GM12892 (cell line): ENCODE data around the gene TOMM6.

ENCODE experiments used
- POLR2A ChIP-seq: IDR thresholded peaks from 2 replicates; pipeline ENCODE4 v1.6.1; 2011; ENCODE audit warnings: low read depth, low read length, control low read depth
- POLR2AphosphoS5 ChIP-seq: IDR thresholded peaks from 2 replicates; pipeline ENCODE4 v1.6.1; 2011; ENCODE audit warnings: low read depth, low read length, control low read depth

DNA sequence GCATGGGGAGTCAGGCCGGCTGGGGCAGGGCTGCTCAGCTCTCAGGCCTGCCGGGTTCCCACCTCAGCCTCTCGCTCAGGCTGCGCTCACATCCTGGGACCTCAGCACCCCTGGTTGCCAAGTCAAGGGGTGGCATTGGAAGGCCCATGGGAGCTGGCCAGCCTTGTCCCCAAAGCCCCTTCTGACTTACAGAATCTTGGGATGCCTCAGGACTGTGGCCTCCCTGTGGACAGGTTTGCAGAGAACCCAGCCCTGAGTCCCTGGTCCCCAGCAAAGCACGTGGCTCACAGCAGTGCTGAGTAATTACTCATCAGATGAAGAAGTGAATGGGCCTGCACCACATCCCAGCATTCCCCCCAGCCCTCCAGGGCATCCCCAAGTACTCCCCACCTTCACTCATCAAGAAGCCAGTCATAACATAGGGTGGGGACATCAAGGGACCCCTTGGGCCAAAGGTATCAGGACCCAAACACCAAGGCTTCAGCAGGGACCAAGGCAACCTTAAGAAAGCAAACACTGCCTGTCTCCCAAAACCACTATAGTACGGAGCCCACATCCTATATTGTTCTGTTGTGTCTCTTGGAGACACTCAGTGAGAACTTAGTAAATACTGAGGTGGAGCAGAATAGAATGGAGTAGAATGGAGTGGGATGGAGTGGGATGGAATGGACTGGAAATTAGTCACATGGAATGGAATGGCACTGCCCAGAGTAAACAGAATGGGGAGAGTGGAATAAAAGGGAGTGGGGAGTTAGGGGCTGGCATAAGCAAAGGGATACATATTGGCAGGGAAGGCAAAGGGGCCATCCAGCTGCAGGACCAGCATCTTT lies 43.9 kb upstream of the TOMM6 start:
- TF ChIP-seq POLR2AphosphoS5 (no peak), POLR2A (no peak)
